H1 (cell line): ENCODE data around the gene TMPRSS13. TPM values are rescaled to one million over a fixed set of nuclear protein-coding genes. Genes with fewer than 3 reads are reported as not detected.

Source experiments
- CTCF ChIA-PET: fragments of 300-600 bp; sonication (Branson Sonifier 250); formaldehyde crosslinking; loops from one replicate; lab custom pipeline; 2021; ENCODE audit not compliant: partially characterized antibody; lab: Charles Lee
- POLR2A ChIA-PET: fragments of 300-600 bp; sonication (Branson Sonifier 250); formaldehyde crosslinking; loops from one replicate; lab custom pipeline; 2021; ENCODE audit warnings: inconsistent platforms; ENCODE audit not compliant: partially characterized antibody; lab: Charles Lee
- DNase-seq, 2 experiments: peaks; one replicate each; pipeline versions ENCODE4 v3.0.0 to v3.0.0-alpha.2; 2010 to 2022; ENCODE audit warnings: low spot score in 2 of 2, low read depth in 1 of 2, mixed read lengths in 1 of 2
- FAIRE-seq: peaks from 2 replicates; lab custom pipeline; 2011; peaks lifted over from hg19 to GRCh38; lab: Jason Lieb, UNC
- H2AFZ ChIP-seq: 2 replicates; pipeline ENCODE4 v1.8.1; 2012; ENCODE audit warnings: low read length, inconsistent platforms
- H2AK5ac ChIP-seq: 2 replicates; pipeline ENCODE4 v1.6.1; 2013; ENCODE audit warnings: low read depth, low read length
- H2BK120ac ChIP-seq: replicated peaks from 2 replicates; pipeline ENCODE3; 2013; ENCODE audit warnings: low read depth, low read length, inconsistent platforms
- H2BK12ac ChIP-seq: 2 replicates; pipeline ENCODE4 v1.6.1; 2013; ENCODE audit warnings: low read depth, low read length
- H2BK15ac ChIP-seq: 2 replicates; pipeline ENCODE4 v1.6.1; 2013; ENCODE audit warnings: low read length
- H2BK20ac ChIP-seq: 2 replicates; pipeline ENCODE4 v1.6.1; 2013; ENCODE audit warnings: low read length
- H2BK5ac ChIP-seq: 2 replicates; pipeline ENCODE4 v1.6.1; 2013; ENCODE audit warnings: low read depth, low read length
- H3K14ac ChIP-seq: 2 replicates; pipeline ENCODE4 v1.6.1; 2013; ENCODE audit warnings: inconsistent platforms; ENCODE audit not compliant: insufficient read length
- H3K18ac ChIP-seq: 2 replicates; pipeline ENCODE4 v1.6.1; 2013; ENCODE audit warnings: low read length; ENCODE audit errors: extremely low read depth
- H3K23ac ChIP-seq: 2 replicates; pipeline ENCODE4 v1.6.1; 2013; ENCODE audit warnings: inconsistent platforms; ENCODE audit not compliant: insufficient read length
- H3K23me2 ChIP-seq: 2 replicates; pipeline ENCODE4 v1.6.1; 2013; ENCODE audit warnings: low read depth, low read length
- H3K27ac ChIP-seq: 2 replicates; pipeline ENCODE4 v1.6.1; 2011; ENCODE audit warnings: low read depth, low read length, inconsistent platforms
- H3K27me3 ChIP-seq, 4 experiments: replicated peaks in 1 of 4; 1 replicate in 1 of 4; 2 replicates in 3 of 4; pipeline versions ENCODE4 v1.6.1 to v1.8.1; 2011 to 2013; ENCODE audit warnings: low read length in 3 of 4, mild to moderate bottlenecking in 3 of 4, inconsistent platforms in 2 of 4, mixed read lengths in 2 of 4, moderate library complexity in 1 of 4; ENCODE audit not compliant: control insufficient read depth in 3 of 4, insufficient read depth in 3 of 4; ENCODE audit errors: extremely low read depth in 1 of 4
- H3K36me3 ChIP-seq, 4 experiments: 2 replicates each; pipeline versions ENCODE4 v1.6.1 to v1.8.1; 2011 to 2013; ENCODE audit warnings: mild to moderate bottlenecking in 4 of 4, low read length in 3 of 4, moderate library complexity in 2 of 4, control low read depth in 1 of 4, inconsistent platforms in 1 of 4; ENCODE audit not compliant: insufficient read depth in 4 of 4, control insufficient read depth in 2 of 4
- H3K4ac ChIP-seq: replicated peaks from 2 replicates; pipeline ENCODE3; 2013; ENCODE audit warnings: low read length, low read depth, mixed read lengths, inconsistent platforms; ENCODE audit not compliant: insufficient read length
- H3K4me1 ChIP-seq, 4 experiments: replicated peaks in 1 of 4; 1 replicate in 1 of 4; 2 replicates in 3 of 4; pipeline versions ENCODE4 v1.6.1 to v1.8.1; 2011 to 2013; ENCODE audit warnings: low read length in 3 of 4, inconsistent platforms in 2 of 4, mixed read lengths in 1 of 4; ENCODE audit not compliant: insufficient read depth in 4 of 4, control insufficient read depth in 3 of 4
- H3K4me2 ChIP-seq, 2 experiments: 2 replicates each; pipeline versions ENCODE4 v1.6.1 to v1.8.1; 2011 to 2013; ENCODE audit warnings: low read depth in 2 of 2, low read length in 2 of 2, control low read depth in 1 of 2, inconsistent platforms in 1 of 2, mild to moderate bottlenecking in 1 of 2; ENCODE audit not compliant: insufficient read depth in 1 of 2
- H3K4me3 ChIP-seq, 4 experiments: fragments of 200-600, 300-600 bp in 1 of 4; sonication (generic), shearing (Covaris generic), sonication (Bioruptor Twin) in 1 of 4; 2 replicates each; pipeline versions ENCODE4 v1.5.1 to v1.8.1; 2011 to 2016; ENCODE audit warnings: low read length in 4 of 4, low read depth in 3 of 4, control low read depth in 2 of 4, inconsistent platforms in 2 of 4, mild to moderate bottlenecking in 2 of 4, mixed read lengths in 1 of 4, moderate library complexity in 1 of 4; ENCODE audit not compliant: insufficient read depth in 2 of 4; ENCODE audit errors: extremely low read depth in 1 of 4
- H3K56ac ChIP-seq: replicated peaks from 2 replicates; pipeline ENCODE3; 2013; ENCODE audit warnings: low read depth, mild to moderate bottlenecking, mixed read lengths, low read length, inconsistent platforms; ENCODE audit not compliant: insufficient read length
- H3K79me1 ChIP-seq: 2 replicates; pipeline ENCODE4 v1.6.1; 2013; ENCODE audit warnings: low read depth, low read length, control low read depth
- H3K79me2 ChIP-seq, 2 experiments: 2 replicates each; pipeline versions ENCODE4 v1.6.1 to v1.8.1; 2012 to 2013; ENCODE audit warnings: low read length in 2 of 2, mild to moderate bottlenecking in 2 of 2, inconsistent platforms in 1 of 2; ENCODE audit not compliant: insufficient read depth in 2 of 2, control insufficient read depth in 1 of 2
- H3K9ac ChIP-seq, 4 experiments: replicated peaks in 1 of 4; 1 replicate in 1 of 4; 2 replicates in 3 of 4; pipeline versions ENCODE4 v1.6.1 to v1.8.1; 2011 to 2013; ENCODE audit warnings: low read depth in 3 of 4, low read length in 3 of 4, control low read depth in 2 of 4, mild to moderate bottlenecking in 2 of 4, moderate library complexity in 2 of 4, inconsistent platforms in 1 of 4; ENCODE audit errors: extremely low read depth in 1 of 4
- H3K9me3 ChIP-seq, 2 experiments: 2 replicates each; pipeline versions ENCODE4 v1.6.1 to v1.8.1; 2012 to 2013; ENCODE audit warnings: mild to moderate bottlenecking in 2 of 2, moderate library complexity in 2 of 2, control low read depth in 1 of 2, inconsistent platforms in 1 of 2, low read depth in 1 of 2, low read length in 1 of 2, mixed read lengths in 1 of 2; ENCODE audit not compliant: insufficient read depth in 2 of 2
- H4K20me1 ChIP-seq, 2 experiments: replicated peaks in 1 of 2; 2 replicates each; pipeline versions ENCODE3 to v1.8.1; 2011 to 2013; ENCODE audit warnings: inconsistent platforms in 2 of 2, low read length in 2 of 2, mild to moderate bottlenecking in 1 of 2; ENCODE audit not compliant: insufficient read depth in 2 of 2, control insufficient read depth in 1 of 2
- H4K5ac ChIP-seq: 2 replicates; pipeline ENCODE4 v1.6.1; 2013; ENCODE audit warnings: low read length, low read depth, mixed read lengths, inconsistent platforms; ENCODE audit not compliant: insufficient read length
- H4K8ac ChIP-seq: 2 replicates; pipeline ENCODE4 v1.8.0; 2013; ENCODE audit warnings: mild to moderate bottlenecking, moderate library complexity, low read length, inconsistent platforms; ENCODE audit not compliant: insufficient read depth; ENCODE audit errors: extremely low read depth
- H4K91ac ChIP-seq: replicated peaks from 2 replicates; pipeline ENCODE3; 2013; ENCODE audit warnings: low read length, mixed read lengths, inconsistent platforms; ENCODE audit not compliant: insufficient read length
- CHD1 ChIP-seq: IDR thresholded peaks from 2 replicates; pipeline ENCODE4 v1.6.1; 2012; ENCODE audit warnings: low read depth, low read length, improper control_type of control experiment
- TAF7 ChIP-seq: optimal IDR thresholded peaks from 2 replicates; pipeline ENCODE3; 2011; ENCODE audit warnings: low read depth, mild to moderate bottlenecking, inconsistent platforms, low read length, moderate library complexity, borderline replicate concordance
- WGBS, 2 experiments: shearing (Covaris generic) in 1 of 2; methylation state at CpG; one replicate each; pipeline versions ENCODE4 v1.1.6 to v1.1.7; 2013 to 2015; ENCODE audit warnings: low lambda C conversion rate in 2 of 2, mixed read lengths in 2 of 2, inconsistent platforms in 1 of 2, low coverage in 1 of 2, missing lambda C conversion rate in 1 of 2; ENCODE audit not compliant: insufficient replicate concordance in 2 of 2, insufficient coverage in 1 of 2, insufficient read length in 1 of 2; ENCODE audit errors: extremely low coverage in 1 of 2, missing lambda C conversion rate in 1 of 2; 5-methylcytosine and 5-hydroxymethylcytosine counted together
- polyA plus RNA-seq, 7 experiments: library from polyadenylated mRNA; depleted of rRNA in 3 of 7; stranded (reverse) in 5 of 7; unstranded in 2 of 7; fragments of >200 nt in 5 of 7; fragments of 200-250 nt in 2 of 7; gene quantifications; 1 replicate in 5 of 7; 2 replicates in 1 of 7; 4 replicates in 1 of 7; pipeline versions ENCODE4 v1.2.1 to v1.2.3, GENCODE V29; 2011 to 2013; ENCODE audit warnings: missing spikeins in 2 of 7, mixed read lengths in 2 of 7
- total RNA-seq: library from RNA; stranded (reverse); fragmentation: NEBNext Ultra II Directional; extraction: Animal tissue kit (Norgen Biotek cat#: 25700); gene quantifications from 2 replicates; pipeline ENCODE4 v1.2.1, GENCODE V29; 2021

Gene TMPRSS13
- total and polyA plus RNA-seq, 2 of the 8 experiments (the other 6 are each of a cell fraction or from before 2014, with no cell fraction given) = 0.61 to 0.79 TPM

DNA sequence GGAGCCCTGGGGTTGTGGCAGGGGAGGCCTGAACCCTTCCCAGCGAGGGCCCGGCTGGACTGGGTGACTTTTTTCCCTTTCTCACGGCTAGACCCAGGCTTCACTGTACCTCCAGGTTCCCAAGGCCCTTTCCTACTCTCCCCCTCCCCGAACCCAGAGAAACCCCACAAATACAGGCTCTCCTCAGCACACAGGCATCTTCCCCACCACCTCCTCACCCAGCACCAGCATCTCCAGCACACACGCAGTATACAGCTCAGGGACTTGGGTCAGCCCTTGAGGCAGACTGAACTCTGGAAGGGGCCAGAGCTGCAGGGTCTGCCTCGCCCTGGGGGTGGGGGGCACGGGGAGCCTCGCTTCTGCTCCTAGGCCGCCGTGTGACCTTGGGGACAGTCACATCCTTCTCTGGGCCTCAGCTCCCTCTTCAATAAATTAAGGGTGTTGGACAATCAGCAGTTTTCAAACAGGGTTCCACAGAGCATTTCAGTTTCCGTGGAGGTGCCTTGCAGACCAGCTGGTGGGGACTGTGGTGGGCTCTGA is 4.5 kb downstream of the TMPRSS13 start:
- Histone ChIP-seq H2BK120ac (no peak overlapping the region), H2AFZ (no peak overlapping the region), H3K4me2 (no peak overlapping the region), H3K4me3 (no peak overlapping the region), H4K8ac (no peak overlapping the region; the same call in 1 of the 2 replicates), H3K9me3 (no peaks in the 10 kb centered on the region), H4K91ac (no peak overlapping the region), H4K5ac (no peak overlapping the region), H2BK5ac (no peak overlapping the region), H3K14ac (no peak overlapping the region), H3K9ac (no peak overlapping the region), H3K36me3 (no peaks in the 10 kb centered on the region), H4K20me1 (no peaks in the 10 kb centered on the region), H3K4ac (no peak overlapping the region), H3K18ac (no peak overlapping the region), H3K27me3 (no peaks in the 10 kb centered on the region; a peak in 1 of 7 replicates), H3K27ac (no peak overlapping the region), H2BK12ac (no peak overlapping the region), H2BK15ac (no peak overlapping the region), H3K79me1 (no peaks in the 10 kb centered on the region), H3K56ac (no peak overlapping the region), H3K79me2 (no peaks in the 10 kb centered on the region), H3K23ac (no peak overlapping the region), H2BK20ac (no peak overlapping the region), H2AK5ac (no peak overlapping the region), H3K23me2 (no peaks in the 10 kb centered on the region), H3K4me1 (peaks cover 0 to 8% (median 4%) of the 10 kb centered on the region in 4 experiments; a peak in 6 of 7 replicates)
- WGBS, 2 experiments = 88% methylated on average over 9 of the region's 11 CpGs; no CpG with 5 or more reads in 1 of the 2 experiments
- POLR2A ChIA-PET = interaction anchor here (0.6 to 1.0 kb wide), 2 partner anchors 8 to 284 kb away, joined by 3 read pairs; no protein-coding TSS in a partner anchor
- no peak for TF ChIP-seq TAF7
- no peak for TF ChIP-seq CHD1
- no peak for DNase-seq
- CTCF ChIA-PET = interaction anchor here (1.0 to 14.8 kb wide), 12 partner anchors 8 to 117 kb away, joined by 3 to 143 read pairs (median 3); no protein-coding TSS in a partner anchor
- FAIRE-seq = no peak
